ENCODE results near the gene TSC22D2.

GRCh38 chr3:150433347-150433746, 25.2 kb downstream of the TSC22D2 start:
- no peak for TF ChIP-seq FOXP2 (optimal IDR thresholded peaks at IDR 0.05; ENCODE audit: control extremely low read depth, extremely low read length, insufficient read depth)
- no peak for TF ChIP-seq POLR2AphosphoS5 (IDR thresholded peaks at IDR 0.05; ENCODE audit: borderline replicate concordance, low read depth, low read length)
